ENCODE data around the gene ERCC2.
"Not testable (repeated sequence)": the region's sequence is repeated elsewhere in the genome, so short reads cannot be mapped to it uniquely, and the experiment has no call there.

Gene ERCC2

GRCh38 chr19:45340232-45340898 lies 30.0 kb downstream of the ERCC2 start, which contains the start of gene KLC3:
Gene KLC3, plus strand, starts transcription at chr19:45340750. Its CDS starts 4,792 bp downstream, at chr19:45345542.
- DNase-seq (ENCODE audit: low read depth in 2 of 2): no peak
- H3K4me3 ChIP-seq (replicated peaks in 1 of 2; ENCODE audit: low read depth in 2 of 2, low read length in 2 of 2): no peak within 1 kb of the TSS

GRCh38 chr19:45339629-45340028 lies 30.7 kb downstream of the ERCC2 start:
- H3K4me3 ChIP-seq (replicated peaks in 1 of 2; ENCODE audit: low read depth in 2 of 2, low read length in 2 of 2): no peak overlapping the region

More at GRCh38 chr19:45340232-45340898, 30.0 kb downstream of the ERCC2 start, which contains the start of gene KLC3:
- no peak for TF ChIP-seq CTCF (IDR thresholded peaks at IDR 0.05; ENCODE audit: low read depth, low read length)

GRCh38 chr19:45336696-45337251 lies 33.6 kb downstream of the ERCC2 start:
- TF ChIP-seq CTCF (IDR thresholded peaks at IDR 0.05; ENCODE audit: low read depth, low read length): no peak
- no peak overlapping the region for H3K4me3 ChIP-seq (replicated peaks in 1 of 2; ENCODE audit: low read depth in 2 of 2, low read length in 2 of 2)
- no peak for DNase-seq (ENCODE audit: low read depth in 2 of 2)

More at GRCh38 chr19:45339629-45340028, 30.7 kb downstream of the ERCC2 start:
- TF ChIP-seq CTCF (IDR thresholded peaks at IDR 0.05; ENCODE audit: low read depth, low read length): no peak
- DNase-seq (ENCODE audit: low read depth in 2 of 2): no peak

- DNase-seq (ENCODE audit: low read depth in 2 of 2); H3K4me3 ChIP-seq (replicated peaks in 1 of 2; ENCODE audit: low read depth in 2 of 2, low read length in 2 of 2): not testable (repeated sequence)
Measured at GRCh38 chr19:45334881-45335280, 35.5 kb downstream of the ERCC2 start.

- no peak overlapping the region for H3K4me3 ChIP-seq (replicated peaks in 1 of 2; ENCODE audit: low read depth in 2 of 2, low read length in 2 of 2)
- DNase-seq (ENCODE audit: low read depth in 2 of 2): no peak
- TF ChIP-seq CTCF (IDR thresholded peaks at IDR 0.05; ENCODE audit: low read depth, low read length): no peak
Measured at GRCh38 chr19:45333609-45334303, 36.6 kb downstream of the ERCC2 start.

GRCh38 chr19:45331411-45331810 lies 39.0 kb downstream of the ERCC2 start:
- H3K4me3 ChIP-seq (replicated peaks in 1 of 2; ENCODE audit: low read depth in 2 of 2, low read length in 2 of 2): no peak overlapping the region
- no peak for DNase-seq (ENCODE audit: low read depth in 2 of 2)
- TF ChIP-seq CTCF (IDR thresholded peaks at IDR 0.05; ENCODE audit: low read depth, low read length): no peak
